Erythroblast (primary cell): ENCODE results near the gene FBXL13.

Experiments
- GATA1 ChIP-seq: IDR thresholded peaks from 2 replicates; pipeline ENCODE4 v1.6.1; 2011; ENCODE audit warnings: low read depth, mild to moderate bottlenecking, control low read depth, low read length, moderate library complexity
- POLR2A ChIP-seq: IDR thresholded peaks from 2 replicates; pipeline ENCODE4 v1.6.1; 2011; ENCODE audit warnings: mild to moderate bottlenecking, low read length

DNA sequence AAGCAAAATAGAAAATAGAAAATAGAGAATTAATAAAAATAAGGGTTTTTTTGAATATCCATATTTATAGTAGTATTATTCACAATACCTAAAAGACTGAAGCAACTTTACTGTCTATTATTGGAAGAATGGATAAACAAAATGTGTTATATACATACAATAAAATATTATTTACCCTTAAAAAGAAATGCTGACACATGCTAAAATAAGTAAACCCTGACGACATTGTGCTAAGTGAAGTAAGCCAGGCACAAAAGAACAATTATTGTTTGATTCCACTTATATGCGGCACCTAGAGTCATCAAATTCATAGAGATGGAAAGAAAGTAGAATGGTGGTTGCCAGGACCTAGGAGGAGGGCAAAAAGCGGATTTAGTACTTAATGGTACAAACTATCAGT is 122.8 kb downstream of the FBXL13 start:
- TF ChIP-seq POLR2A (no peak), GATA1 (no peak)
